ENCODE results near the gene CLASP1.
"Not testable (repeated sequence)": the region's sequence is repeated elsewhere in the genome, so short reads cannot be mapped to it uniquely, and the experiment has no call there.

- TF ChIP-seq REST (IDR thresholded peaks at IDR 0.05; ENCODE audit: insufficient read depth in 1 of 2, low read depth in 2 of 2, low read length in 1 of 2); POLR2AphosphoS5 (IDR thresholded peaks at IDR 0.05; ENCODE audit: low read depth, low read length); SIN3A (IDR thresholded peaks at IDR 0.05; ENCODE audit: borderline replicate concordance, insufficient read depth, low read depth, low read length): not testable (repeated sequence)
- TF ChIP-seq, protein P1, sequence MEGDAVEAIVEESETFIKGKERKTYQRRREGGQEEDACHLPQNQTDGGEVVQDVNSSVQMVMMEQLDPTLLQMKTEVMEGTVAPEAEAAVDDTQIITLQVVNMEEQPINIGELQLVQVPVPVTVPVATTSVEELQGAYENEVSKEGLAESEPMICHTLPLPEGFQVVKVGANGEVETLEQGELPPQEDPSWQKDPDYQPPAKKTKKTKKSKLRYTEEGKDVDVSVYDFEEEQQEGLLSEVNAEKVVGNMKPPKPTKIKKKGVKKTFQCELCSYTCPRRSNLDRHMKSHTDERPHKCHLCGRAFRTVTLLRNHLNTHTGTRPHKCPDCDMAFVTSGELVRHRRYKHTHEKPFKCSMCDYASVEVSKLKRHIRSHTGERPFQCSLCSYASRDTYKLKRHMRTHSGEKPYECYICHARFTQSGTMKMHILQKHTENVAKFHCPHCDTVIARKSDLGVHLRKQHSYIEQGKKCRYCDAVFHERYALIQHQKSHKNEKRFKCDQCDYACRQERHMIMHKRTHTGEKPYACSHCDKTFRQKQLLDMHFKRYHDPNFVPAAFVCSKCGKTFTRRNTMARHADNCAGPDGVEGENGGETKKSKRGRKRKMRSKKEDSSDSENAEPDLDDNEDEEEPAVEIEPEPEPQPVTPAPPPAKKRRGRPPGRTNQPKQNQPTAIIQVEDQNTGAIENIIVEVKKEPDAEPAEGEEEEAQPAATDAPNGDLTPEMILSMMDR (IDR thresholded peaks at IDR 0.05): not testable (repeated sequence)
Observed at GRCh38 chr2:121438290-121438689, 211.0 kb downstream of the CLASP1 start.
